B cell (primary cell): Measurements from ENCODE around the gene RNF112. TPM values are rescaled to one million over a fixed set of nuclear protein-coding genes. Genes with fewer than 3 reads are reported as not detected.

Experiments
- ATAC-seq: fragments of 200-7000 bp; cut with Tn5 transposase; one replicate; pipeline ENCODE4 v1.10.0; 2021; ENCODE audit warnings: low read depth, mild to moderate bottlenecking, moderate number of reproducible peaks, moderate library complexity
- CTCF ChIA-PET: fragments of 350-600 bp; sonication (Branson Sonifier 250); formaldehyde crosslinking; loops from one replicate; lab custom pipeline; 2021; ENCODE audit warnings: antibody characterized with exemption, inconsistent platforms; lab: Charles Lee
- POLR2A ChIA-PET: fragments of 350-600 bp; sonication (Branson Sonifier 250); formaldehyde crosslinking; loops from one replicate; lab custom pipeline; 2021; ENCODE audit warnings: antibody characterized with exemption; lab: Charles Lee
- DNase-seq: peaks from one replicate; pipeline ENCODE4 v3.0.0; 2013
- H2AFZ ChIP-seq: 2 replicates; pipeline ENCODE4 v1.6.1; 2012; ENCODE audit warnings: mild to moderate bottlenecking, low read depth, low read length; ENCODE audit not compliant: insufficient read depth, poor library complexity, severe bottlenecking
- H3K27ac ChIP-seq, 2 donors: 1 replicate in 1 of 2; 2 replicates in 1 of 2; pipeline ENCODE4 v1.5.1; 2012 to 2013; ENCODE audit warnings: low read length in 2 of 2, mild to moderate bottlenecking in 2 of 2, moderate library complexity in 1 of 2
- H3K27me3 ChIP-seq, 4 experiments: fragments of 200-600 bp in 1 of 4; sonication (generic) in 1 of 4; replicated peaks in 1 of 4; 1 replicate in 2 of 4; 2 replicates in 2 of 4; pipeline versions ENCODE4 v1.6.1 to v1.7.0; 2013 to 2016; ENCODE audit warnings: low read length in 3 of 4, mild to moderate bottlenecking in 2 of 4, mixed read lengths in 1 of 4, moderate library complexity in 1 of 4; ENCODE audit not compliant: insufficient read depth in 4 of 4, control insufficient read depth in 3 of 4; ENCODE audit errors: control extremely low read depth in 1 of 4
- H3K36me3 ChIP-seq, 2 experiments: replicated peaks in 1 of 2; 1 replicate in 1 of 2; 2 replicates in 1 of 2; pipeline versions ENCODE4 v1.6.1 to v1.7.1; 2013; ENCODE audit warnings: low read length in 1 of 2; ENCODE audit not compliant: insufficient read depth in 2 of 2, control insufficient read depth in 1 of 2; ENCODE audit errors: control extremely low read depth in 1 of 2, extremely low read depth in 1 of 2
- H3K4me1 ChIP-seq, 2 donors: fragments of 200-600 bp in 1 of 2; sonication (generic) in 1 of 2; 1 replicate in 1 of 2; 2 replicates in 1 of 2; pipeline versions ENCODE4 v1.5.1 to v1.6.1; 2013 to 2017; ENCODE audit warnings: low read length in 2 of 2; ENCODE audit not compliant: control insufficient read depth in 2 of 2, insufficient read depth in 2 of 2
- H3K4me2 ChIP-seq: replicated peaks from 2 replicates; pipeline ENCODE3; 2012; ENCODE audit warnings: mild to moderate bottlenecking, low read depth, low read length; ENCODE audit not compliant: poor library complexity, severe bottlenecking
- H3K4me3 ChIP-seq, 5 experiments: fragments of 200-600 bp in 1 of 5; sonication (generic) in 1 of 5; 1 replicate in 3 of 5; 2 replicates in 2 of 5; pipeline versions ENCODE4 v1.5.1 to v1.7.0; 2011 to 2016; ENCODE audit warnings: low read length in 4 of 5, mild to moderate bottlenecking in 4 of 5, low read depth in 2 of 5, control low read depth in 1 of 5, moderate library complexity in 1 of 5; ENCODE audit not compliant: insufficient read depth in 1 of 5; ENCODE audit errors: control extremely low read depth in 1 of 5, extremely low read depth in 1 of 5
- H3K79me2 ChIP-seq: fragments of 200-600 bp; sonication (generic); one replicate; pipeline ENCODE4 v1.6.0; 2016; ENCODE audit warnings: low read length; ENCODE audit not compliant: control insufficient read depth, insufficient read depth
- H3K9ac ChIP-seq: fragments of 200-600 bp; sonication (generic); 2 replicates; pipeline ENCODE4 v1.6.1; 2017; ENCODE audit warnings: mild to moderate bottlenecking, low read length, moderate library complexity
- H3K9me3 ChIP-seq, 3 donors: one replicate each; pipeline versions ENCODE4 v1.6.1 to v1.7.1; 2013; ENCODE audit warnings: low read length in 2 of 3; ENCODE audit not compliant: control insufficient read depth in 2 of 3, insufficient read depth in 1 of 3; ENCODE audit errors: control extremely low read depth in 1 of 3
- H4K20me1 ChIP-seq: 2 replicates; pipeline ENCODE4 v1.6.0; 2012; ENCODE audit warnings: mild to moderate bottlenecking, low read length; ENCODE audit not compliant: insufficient read depth, control insufficient read depth, poor library complexity, severe bottlenecking
- H3K27ac Mint-ChIP-seq: one replicate; pipeline ENCODE4 v1.8.0; 2021; ENCODE audit warnings: mixed read lengths
- H3K27me3 Mint-ChIP-seq: one replicate; pipeline ENCODE4 v1.8.0; 2021; ENCODE audit warnings: mixed read lengths
- H3K4me1 Mint-ChIP-seq: one replicate; pipeline ENCODE4 v1.8.0; 2021; ENCODE audit warnings: mixed read lengths
- H3K4me3 Mint-ChIP-seq: one replicate; pipeline ENCODE4 v1.8.0; 2021; ENCODE audit warnings: mixed read lengths
- H3K9me3 Mint-ChIP-seq: one replicate; pipeline ENCODE4 v1.8.0; 2022; ENCODE audit warnings: mixed read lengths; ENCODE audit not compliant: insufficient read depth
- EZH2 ChIP-seq: IDR thresholded peaks from 2 replicates; pipeline ENCODE4 v1.6.1; 2012; ENCODE audit warnings: borderline replicate concordance, low read depth, mild to moderate bottlenecking, moderate library complexity, low read length; ENCODE audit not compliant: insufficient read depth, poor library complexity, severe bottlenecking
- WGBS: methylation state at CpG from one replicate; pipeline ENCODE4 v1.1.5; 2013; ENCODE audit warnings: missing lambda C conversion rate; ENCODE audit not compliant: insufficient coverage; 5-methylcytosine and 5-hydroxymethylcytosine counted together
- intact Hi-C: fragments of 100-400 bp; cut with micrococcal nuclease; formaldehyde crosslinking; loops from one replicate; pipeline ENCODE4 v1.10.0; 2022
- polyA plus RNA-seq: library from polyadenylated mRNA; depleted of rRNA; stranded (reverse); fragments of >200 nt; gene quantifications from 2 replicates; pipeline ENCODE4 v1.2.3, GENCODE V29; 2012
- total RNA-seq, 2 donors: library from RNA; stranded (reverse); fragments of 120-200 nt in 1 of 2; gene quantifications; 1 replicate in 1 of 2; 2 replicates in 1 of 2; pipeline versions ENCODE4 v1.2.3 to v1.2.4, GENCODE V29; 2013 to 2022
- TF ChIP-seq, protein P1 (sequence below): fragments of 200-600 bp; IDR thresholded peaks from one replicate; pipeline ENCODE4 v1.8.0; 2022; ENCODE audit warnings: antibody characterized with exemption, mild to moderate bottlenecking

RNF112 gene
- total and polyA plus RNA-seq, 2 donors (not counting 1 experiment from before 2014, with no cell fraction given): 0.30 to 0.62 TPM

DNA sequence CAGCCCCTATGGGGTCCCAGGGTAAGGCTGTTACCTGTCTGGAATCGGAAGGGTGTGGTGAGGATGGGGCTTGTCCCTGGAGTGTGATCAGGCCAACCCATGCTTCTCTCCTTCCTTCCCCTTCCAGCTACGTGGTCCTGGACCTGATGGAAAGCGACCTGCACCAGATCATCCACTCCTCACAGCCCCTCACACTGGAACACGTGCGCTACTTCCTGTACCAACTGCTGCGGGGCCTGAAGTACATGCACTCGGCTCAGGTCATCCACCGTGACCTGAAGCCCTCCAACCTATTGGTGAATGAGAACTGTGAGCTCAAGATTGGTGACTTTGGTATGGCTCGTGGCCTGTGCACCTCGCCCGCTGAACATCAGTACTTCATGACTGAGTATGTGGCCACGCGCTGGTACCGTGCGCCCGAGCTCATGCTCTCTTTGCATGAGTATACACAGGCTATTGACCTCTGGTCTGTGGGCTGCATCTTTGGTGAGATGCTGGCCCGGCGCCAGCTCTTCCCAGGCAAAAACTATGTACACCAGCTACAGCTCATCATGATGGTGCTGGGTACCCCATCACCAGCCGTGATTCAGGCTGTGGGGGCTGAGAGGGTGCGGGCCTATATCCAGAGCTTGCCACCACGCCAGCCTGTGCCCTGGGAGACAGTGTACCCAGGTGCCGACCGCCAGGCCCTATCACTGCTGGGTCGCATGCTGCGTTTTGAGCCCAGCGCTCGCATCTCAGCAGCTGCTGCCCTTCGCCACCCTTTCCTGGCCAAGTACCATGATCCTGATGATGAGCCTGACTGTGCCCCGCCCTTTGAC, 30.3 kb upstream of the RNF112 start:
- H3K27me3 ChIP-seq: no peaks in the 10 kb centered on the region
- ChIA-PET POLR2A (interaction anchor here (1.7 kb wide), 1 partner anchor 18 kb away, joined by 4 read pairs; the partner anchor contains the start of gene B9D1), CTCF (interaction anchor here (1.6 to 4.9 kb wide), 2 partner anchors 17 to 67 kb away, joined by 6 to 110 read pairs; partner anchors contain the start of gene B9D1)
- Mint-ChIP-seq H3K4me3 (peak overlapping the region; percentile 4), H3K9me3 (no peaks in the 10 kb centered on the region), H3K27ac (no peak overlapping the region), H3K4me1 (peaks cover 26% of the 10 kb centered on the region), H3K27me3 (no peaks in the 10 kb centered on the region)
- no peak overlapping the region for H3K4me2 ChIP-seq
- intact Hi-C loops: no loop called here
- H4K20me1 ChIP-seq: peaks cover 12% of the 10 kb centered on the region
- H2AFZ ChIP-seq: no peak overlapping the region
- no peak overlapping the region for H3K4me3 ChIP-seq
- H3K27ac ChIP-seq: no peak overlapping the region
- TF ChIP-seq, protein P1, sequence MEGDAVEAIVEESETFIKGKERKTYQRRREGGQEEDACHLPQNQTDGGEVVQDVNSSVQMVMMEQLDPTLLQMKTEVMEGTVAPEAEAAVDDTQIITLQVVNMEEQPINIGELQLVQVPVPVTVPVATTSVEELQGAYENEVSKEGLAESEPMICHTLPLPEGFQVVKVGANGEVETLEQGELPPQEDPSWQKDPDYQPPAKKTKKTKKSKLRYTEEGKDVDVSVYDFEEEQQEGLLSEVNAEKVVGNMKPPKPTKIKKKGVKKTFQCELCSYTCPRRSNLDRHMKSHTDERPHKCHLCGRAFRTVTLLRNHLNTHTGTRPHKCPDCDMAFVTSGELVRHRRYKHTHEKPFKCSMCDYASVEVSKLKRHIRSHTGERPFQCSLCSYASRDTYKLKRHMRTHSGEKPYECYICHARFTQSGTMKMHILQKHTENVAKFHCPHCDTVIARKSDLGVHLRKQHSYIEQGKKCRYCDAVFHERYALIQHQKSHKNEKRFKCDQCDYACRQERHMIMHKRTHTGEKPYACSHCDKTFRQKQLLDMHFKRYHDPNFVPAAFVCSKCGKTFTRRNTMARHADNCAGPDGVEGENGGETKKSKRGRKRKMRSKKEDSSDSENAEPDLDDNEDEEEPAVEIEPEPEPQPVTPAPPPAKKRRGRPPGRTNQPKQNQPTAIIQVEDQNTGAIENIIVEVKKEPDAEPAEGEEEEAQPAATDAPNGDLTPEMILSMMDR: no peak
- H3K4me1 ChIP-seq: peaks cover 13 to 17% of the 10 kb centered on the region in 2 donors
- DNase-seq (no peak), ATAC-seq (no peak)
- H3K9ac ChIP-seq: no peak overlapping the region
- WGBS: 98% methylated on average over 28 of the region's 29 CpGs
- no peaks in the 10 kb centered on the region for H3K9me3 ChIP-seq
- H3K36me3 ChIP-seq: peaks cover 0 to 45% of the 10 kb centered on the region in 2 experiments
- H3K79me2 ChIP-seq: peaks cover 4% of the 10 kb centered on the region

- H3K4me1 Mint-ChIP-seq: peaks cover 24% of the 10 kb centered on the region
- H3K4me2 ChIP-seq: no peak overlapping the region
- DNase-seq (no peak), ATAC-seq (no peak)
- intact Hi-C loops: no loop called here
- no peak for TF ChIP-seq EZH2
- TF ChIP-seq, protein P1: no peak
- H3K9ac ChIP-seq: no peak overlapping the region
- no peak overlapping the region for H2AFZ ChIP-seq
- peaks cover 0 to 45% of the 10 kb centered on the region in 2 experiments for H3K36me3 ChIP-seq
- H3K27ac ChIP-seq: no peak overlapping the region
- POLR2A ChIA-PET: interaction anchor here (1.7 kb wide), 1 partner anchor 19 kb away, joined by 4 read pairs; the partner anchor contains the start of gene B9D1
- no peak overlapping the region for H3K4me3 Mint-ChIP-seq
- no peaks in the 10 kb centered on the region for H3K9me3 ChIP-seq
- peaks cover 0 to under 1% (median 0%) of the 10 kb centered on the region in 4 experiments for H3K27me3 ChIP-seq
- peaks cover 3% of the 10 kb centered on the region for H3K27me3 Mint-ChIP-seq
- no peak overlapping the region for H3K27ac Mint-ChIP-seq
- H4K20me1 ChIP-seq: peaks cover 12% of the 10 kb centered on the region
- peaks cover 4% of the 10 kb centered on the region for H3K79me2 ChIP-seq
- H3K9me3 Mint-ChIP-seq: no peaks in the 10 kb centered on the region
- 98% methylated on average over 5 of the region's 7 CpGs for WGBS
- peaks cover 13 to 17% of the 10 kb centered on the region in 2 donors for H3K4me1 ChIP-seq
- CTCF ChIA-PET: interaction anchor here (4.9 kb wide), 1 partner anchor 17 kb away, joined by 110 read pairs; the partner anchor contains the start of gene B9D1
- H3K4me3 ChIP-seq: no peak overlapping the region
Observed at GRCh38 chr17:19381361-19381740, 29.7 kb upstream of the RNF112 start.
